GM12873 (cell line): Measurements from ENCODE around the gene CMPK1.

Experiments
- CTCF ChIP-seq: IDR thresholded peaks from 2 replicates; pipeline ENCODE4 v1.5.1; 2012; ENCODE audit warnings: low read depth, mild to moderate bottlenecking, moderate library complexity, low read length, control low read depth; ENCODE audit not compliant: insufficient read depth; ENCODE audit errors: missing control alignments

The CMPK1 gene

GRCh38 chr1:47323599-47324031 is 10.0 kb upstream of the CMPK1 start:
- TF ChIP-seq CTCF = no peak

DNA sequence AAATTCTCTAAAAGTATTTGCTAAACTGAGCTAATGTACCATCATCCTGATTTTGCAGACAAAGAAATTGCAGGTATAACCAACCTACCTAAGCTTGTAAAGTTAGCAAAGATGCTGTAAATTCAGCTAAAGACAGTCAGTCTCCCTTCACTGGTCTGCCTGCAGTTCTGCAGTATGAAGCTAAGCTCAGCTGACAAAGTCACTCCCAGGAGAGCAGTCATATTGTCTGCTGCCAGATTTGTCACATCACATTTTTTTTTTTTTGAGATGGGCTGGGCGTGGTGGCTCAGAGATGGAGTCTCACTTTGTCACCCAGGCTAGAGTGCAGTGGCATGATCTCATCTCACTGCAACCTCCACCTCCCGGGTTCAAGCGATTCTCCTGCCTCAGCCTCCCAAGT is 8.9 kb upstream of the CMPK1 start:
- TF ChIP-seq CTCF = no peak

DNA sequence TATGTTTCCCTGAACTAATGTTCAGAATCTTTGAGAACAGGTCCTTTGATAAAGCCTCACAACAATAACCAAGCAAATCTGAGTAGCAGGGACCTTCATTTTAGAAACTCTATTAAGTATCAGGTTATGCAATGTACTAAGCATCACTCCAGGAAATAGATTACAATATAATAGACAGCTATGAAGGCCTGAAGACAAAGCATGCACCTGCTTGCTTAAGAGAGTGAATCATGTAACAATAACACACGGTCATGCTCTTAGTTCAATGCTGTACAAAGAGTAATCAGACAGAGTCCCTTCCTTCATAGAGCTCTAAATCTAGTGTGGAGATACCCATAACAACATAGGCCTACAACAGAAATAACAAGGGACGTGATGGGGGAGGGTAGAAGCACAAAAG is 8.1 kb upstream of the CMPK1 start:
- TF ChIP-seq CTCF = no peak

DNA sequence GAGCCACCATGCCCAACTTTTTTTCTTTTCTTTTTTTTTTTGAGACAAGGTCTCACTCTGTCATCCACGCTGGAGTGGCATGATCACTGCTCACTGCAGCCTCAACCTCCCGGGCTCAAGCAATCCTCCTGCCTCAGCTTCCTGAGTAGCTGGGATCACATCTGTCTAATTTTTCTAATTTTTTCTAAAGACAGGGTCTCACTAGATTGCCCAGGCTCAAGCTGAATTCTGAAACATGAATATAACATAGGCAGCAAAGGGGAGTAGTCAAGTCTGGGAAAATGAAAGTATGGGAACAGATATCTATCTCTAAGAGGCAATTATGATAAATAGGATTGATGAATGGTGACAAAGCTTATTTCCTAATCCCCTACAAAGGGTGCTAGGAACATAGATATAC is 7.3 kb upstream of the CMPK1 start:
- no peak for TF ChIP-seq CTCF

DNA sequence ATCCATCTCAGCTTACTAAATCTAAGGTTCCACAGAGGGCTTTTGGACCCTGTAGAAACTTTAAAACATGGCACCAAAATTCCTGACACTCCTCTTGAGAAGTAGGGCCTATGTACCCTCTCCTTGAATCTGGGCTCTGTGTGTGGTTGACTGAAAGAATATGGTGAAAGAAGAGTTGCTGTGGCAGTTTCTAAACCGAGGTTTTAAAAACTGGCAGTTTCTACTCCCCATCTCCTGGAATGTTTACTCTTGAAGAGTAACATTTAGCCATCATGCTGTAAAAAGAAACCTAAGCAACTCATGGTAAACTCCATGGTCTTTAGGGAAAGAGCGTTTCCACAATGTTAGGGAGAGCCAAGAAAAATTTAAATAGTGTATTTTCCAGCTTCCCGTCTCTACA is 4.6 kb upstream of the CMPK1 start:
- no peak for TF ChIP-seq CTCF

DNA sequence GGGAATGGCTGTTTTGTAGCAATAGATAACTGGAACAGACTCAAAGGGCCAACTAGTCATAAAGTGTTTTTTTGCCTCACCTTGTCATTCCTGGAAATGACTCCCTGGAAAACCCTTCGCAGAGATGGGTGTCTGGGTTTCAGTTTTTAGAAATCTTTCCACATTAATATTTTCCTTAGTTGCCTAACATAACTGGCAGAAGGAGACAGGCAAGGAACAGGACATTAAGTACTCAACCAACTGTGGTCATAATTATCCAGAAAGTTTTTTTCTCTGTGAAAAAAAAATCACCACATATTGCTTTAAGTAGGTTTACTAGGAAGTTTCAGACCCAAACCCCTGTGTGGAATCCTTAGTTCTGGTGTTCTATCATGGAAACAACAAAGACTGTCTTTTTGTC is 3.4 kb upstream of the CMPK1 start:
- TF ChIP-seq CTCF = no peak

- no peak for TF ChIP-seq CTCF
Measured at GRCh38 chr1:47331875-47332274, 1.7 kb upstream of the CMPK1 start.

DNA sequence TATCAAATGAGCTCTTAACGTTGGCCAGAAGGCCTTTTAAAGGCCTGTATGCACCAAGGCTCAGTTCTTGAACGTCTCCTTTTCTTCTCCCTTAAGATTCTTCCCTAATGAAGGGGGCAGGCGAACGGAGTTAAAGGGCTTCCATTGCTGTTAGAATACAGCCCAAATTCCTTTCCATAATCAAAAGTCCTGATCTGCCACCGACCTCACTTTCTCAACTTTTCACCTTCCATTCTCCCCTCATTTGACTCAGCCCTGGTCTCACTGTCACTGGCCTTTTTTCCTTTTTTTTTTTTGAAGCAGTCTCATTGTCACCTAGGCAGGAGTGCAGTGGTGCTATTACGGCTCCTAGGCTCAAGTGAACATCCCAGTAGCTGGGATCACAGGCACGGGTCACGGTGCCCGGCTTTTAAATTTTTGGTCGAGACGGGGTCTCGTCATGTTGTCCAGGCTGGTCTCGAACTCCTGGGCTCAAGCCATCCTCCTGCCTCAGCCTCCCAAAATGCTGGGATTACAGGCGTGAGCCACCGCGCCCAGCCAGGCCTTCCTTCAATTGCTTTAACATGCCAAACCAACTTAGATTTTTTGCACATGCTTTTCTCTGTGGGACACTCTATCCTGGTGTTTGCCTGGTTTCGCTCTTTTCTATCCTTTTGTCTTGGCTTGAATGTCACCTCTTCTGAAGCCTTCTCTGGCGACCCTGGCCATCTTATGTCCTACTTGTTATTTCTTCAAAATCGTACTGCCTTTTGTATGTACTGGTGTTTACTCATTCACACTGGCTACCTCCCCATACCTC is 612 bp upstream of the CMPK1 start:
- TF ChIP-seq CTCF = no peak
